HG03575 (cell line): ENCODE measurements around the gene CTSE.

Experiments
- ATAC-seq: cut with Tn5 transposase; IDR thresholded peaks from one replicate; pipeline ENCODE4 v1.9.1; 2021; ENCODE audit not compliant: unreplicated experiment, insufficient number of reproducible peaks, low FRiP score; ENCODE audit errors: extremely low read depth

CTSE gene

DNA sequence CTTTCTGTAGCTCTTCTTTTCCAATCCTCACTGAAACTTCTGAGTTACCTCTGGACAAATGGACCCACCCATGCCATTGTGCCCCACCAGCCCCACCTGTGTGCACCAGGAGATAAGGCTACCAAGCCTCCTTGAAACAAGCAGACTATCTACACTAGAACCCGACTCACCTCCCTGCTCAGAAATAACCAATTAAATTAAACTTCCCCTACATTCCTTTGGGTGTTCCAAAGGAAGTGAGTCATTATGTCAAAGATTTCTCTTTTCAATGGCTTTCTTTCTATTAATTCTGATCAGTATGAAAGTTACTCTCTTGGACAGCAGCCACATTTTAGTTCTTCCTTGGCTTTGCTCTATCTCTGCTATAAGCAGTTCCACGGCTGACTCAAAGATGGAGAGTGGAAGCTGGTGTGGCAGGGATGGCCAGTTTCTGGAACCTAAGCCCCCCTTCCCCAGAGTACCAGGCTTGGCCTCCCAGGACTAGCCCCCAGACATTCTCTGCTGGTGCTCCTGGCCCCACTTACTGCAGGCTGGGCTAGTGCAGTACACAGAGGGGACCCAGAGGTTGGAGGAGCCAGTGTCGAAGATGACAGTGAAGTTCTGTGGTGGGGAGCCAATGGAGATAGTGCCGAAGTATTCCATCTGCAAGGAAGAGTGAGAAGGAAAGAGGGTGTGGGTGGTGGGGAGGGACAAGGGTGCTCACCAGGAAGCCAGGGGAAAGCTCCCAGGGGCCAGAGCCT lies 1.9 kb downstream of the CTSE start:
- no peak for ATAC-seq

DNA sequence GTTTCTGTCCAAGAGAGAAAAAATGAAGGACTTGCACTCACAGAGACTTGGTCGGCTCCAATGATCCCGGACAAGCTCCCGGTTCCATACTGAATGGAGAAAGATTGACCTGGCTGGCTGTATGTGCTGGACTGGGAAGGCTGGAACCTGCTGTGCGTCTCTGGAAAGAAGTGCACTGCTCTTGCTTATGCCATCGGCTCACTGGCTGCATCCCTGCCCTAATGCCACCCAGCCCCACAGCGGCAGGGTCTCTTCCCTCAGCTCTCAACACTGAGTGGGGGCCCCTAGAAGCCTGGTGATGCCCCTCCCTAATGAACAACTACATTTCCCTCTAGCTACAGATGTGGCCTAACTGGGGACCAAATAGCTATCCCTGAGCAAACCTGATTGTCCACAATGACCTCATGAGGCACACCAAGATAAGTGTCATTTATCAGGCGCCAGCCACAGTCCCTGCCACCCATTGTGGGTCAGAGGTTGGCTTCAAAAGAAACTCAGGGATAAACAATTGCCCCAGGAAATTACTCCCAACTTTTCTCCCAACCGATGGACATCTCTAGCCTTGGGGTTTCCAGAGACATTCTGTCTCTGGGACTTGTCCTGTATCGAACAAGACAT lies 2.6 kb downstream of the CTSE start:
- no peak for ATAC-seq

DNA sequence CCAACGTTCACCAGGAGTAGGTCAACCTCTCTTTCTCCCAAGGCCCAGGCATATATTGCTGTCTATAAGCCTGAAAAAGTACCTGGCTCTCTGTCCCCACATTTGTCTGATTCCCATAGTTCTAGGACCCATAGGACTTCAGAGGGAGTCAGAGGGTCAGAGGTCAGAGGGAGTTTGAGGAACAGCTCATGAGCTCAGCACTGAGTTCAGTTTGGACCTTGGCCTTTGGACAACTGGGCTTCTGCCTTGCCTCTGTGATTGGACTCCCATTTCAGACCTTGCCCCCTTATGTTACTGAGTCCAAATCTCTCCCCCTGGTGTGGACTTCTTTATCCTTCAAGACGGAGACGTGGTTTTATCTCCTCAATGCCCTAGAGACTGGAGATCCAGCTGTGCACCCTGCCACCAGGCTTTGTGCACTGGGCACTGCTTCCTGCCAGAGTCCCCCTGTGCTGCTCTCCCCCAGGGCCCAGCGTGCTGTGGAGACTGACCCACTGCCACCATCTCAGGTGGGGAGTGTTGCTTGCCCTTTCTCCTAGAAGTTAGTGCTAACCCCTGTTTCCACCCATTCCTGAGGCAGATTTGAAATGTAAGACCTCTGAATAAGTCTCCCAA lies 3.2 kb downstream of the CTSE start:
- ATAC-seq = no peak

DNA sequence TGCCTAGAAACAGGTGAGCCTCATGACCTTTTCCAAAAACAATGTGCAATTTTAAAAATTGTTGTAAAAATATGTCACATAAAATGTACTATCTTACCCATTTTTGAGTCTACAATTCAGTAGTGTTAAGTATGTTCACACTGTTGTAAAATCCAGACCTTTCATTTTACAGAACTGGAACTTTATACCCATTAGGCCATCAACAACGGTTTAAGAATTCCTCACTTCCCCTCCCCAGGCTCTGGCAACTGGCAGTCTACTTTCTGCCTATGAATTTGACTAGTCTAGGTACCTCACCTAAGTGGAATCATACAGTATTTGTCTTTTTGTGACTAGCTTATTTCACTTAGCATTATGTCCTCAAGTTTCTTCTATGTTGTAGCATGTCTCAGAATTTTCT lies 8.6 kb downstream of the CTSE start:
- no peak for ATAC-seq

DNA sequence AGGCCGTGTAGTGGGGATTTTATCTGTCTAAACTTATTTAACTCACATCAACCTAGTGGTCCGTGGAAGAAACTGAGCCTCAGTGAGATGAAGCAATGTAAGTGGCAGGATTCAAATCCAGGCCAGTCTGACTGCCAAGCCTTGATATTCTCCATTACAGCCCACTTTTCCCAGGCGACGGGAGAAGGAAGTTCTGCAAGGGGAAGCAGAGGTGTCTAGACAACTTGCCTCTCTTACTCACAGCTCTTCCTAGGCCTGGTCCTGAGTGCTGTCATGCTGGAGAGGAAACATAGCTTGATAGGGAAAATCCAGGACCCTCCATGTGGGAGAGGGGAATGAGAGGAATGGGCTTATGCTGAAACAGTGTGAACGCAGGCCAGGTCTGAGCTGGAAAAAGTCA lies 9.1 kb downstream of the CTSE start:
- no peak for ATAC-seq

DNA sequence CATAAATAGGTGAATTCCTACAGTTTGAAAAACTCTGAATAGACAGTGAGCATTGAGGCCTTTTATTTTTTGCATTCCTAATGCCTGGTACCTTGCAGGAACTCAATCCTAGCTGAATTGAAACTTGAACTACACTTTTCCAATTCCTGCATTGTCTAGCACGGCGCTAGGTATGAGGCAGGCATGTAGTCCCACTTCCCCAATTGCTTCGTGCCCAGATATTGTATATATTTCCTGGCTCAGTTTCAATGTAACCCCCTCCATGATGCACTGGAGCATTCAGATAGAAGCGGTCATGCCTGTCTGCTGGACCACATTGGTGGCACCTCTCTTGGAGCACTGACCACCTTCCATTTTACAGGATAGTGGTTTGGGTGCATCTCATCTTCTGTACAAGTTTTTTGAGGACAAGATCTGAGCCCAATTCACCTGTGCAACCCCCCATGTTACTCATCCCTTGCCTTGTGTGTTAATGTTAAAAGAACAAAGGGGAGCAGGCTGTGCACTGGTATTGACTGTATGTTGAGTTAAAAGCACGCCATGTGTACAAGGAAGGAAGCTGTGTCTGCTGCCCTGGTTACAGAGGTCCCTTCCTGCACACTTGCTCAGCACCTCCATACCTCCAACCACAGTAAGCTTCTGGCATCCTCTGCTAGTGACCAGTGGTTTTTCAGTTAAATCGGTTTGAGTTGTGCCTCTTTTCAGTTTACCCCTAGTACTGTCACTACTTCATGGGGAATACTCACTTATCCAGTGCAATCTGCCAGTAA lies 10.5 kb downstream of the CTSE start:
- ATAC-seq = no peak

DNA sequence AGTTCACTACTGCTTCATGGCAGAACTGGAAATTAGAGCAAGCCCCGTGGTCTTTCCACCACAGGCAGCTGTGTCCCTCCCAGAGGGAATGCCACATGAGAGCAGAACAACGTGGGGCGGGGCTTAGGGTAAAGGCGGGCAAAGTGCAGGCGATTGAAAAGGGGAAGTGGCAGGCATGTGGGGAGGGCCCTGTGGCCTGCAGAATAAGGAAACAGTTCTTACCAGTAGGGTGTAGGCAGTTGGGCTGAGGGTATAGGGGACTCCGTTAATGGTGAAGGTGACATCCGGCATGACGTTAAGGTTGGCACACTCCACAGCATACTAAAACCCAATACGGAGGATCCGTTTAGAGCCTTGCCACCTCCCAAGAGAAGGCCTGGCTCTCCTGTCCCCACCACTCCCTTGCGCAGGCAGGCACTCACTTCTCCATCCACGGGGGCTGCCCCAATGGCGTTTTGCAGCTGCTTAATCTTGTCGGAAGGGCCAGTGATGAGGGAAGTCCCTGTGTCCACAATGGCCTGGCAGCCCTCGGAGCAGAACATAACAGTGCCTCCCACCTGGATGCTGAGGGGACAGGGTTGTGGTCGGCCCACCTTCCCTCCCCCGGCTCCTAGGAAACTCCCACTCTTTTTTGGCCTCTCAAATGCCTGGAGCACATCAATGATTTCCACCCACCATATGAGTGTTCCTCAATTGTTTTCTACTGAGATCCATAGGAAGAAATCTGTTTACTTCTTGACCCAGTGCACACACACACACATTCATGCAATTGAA lies 11.4 kb downstream of the CTSE start:
- no peak for ATAC-seq

DNA sequence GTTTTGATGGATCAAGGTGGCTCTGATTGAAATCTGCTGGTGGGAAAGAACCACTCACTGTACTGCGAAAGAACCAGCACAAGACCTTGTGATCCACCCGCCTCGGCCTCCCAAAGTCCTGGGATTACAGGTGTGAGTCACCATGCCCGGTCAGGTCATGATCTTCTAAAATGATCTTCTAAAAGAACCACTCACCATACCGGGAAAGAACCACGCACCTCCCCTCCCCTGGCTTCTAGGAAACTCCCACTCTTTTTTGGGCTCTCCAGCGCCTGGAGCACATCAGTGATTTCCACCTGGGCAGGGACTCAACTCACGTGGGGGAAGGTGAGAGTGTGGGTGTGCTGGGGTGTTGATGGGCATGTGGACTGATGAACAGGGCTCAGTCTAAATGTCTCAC lies 12.6 kb downstream of the CTSE start:
- ATAC-seq = no peak

DNA sequence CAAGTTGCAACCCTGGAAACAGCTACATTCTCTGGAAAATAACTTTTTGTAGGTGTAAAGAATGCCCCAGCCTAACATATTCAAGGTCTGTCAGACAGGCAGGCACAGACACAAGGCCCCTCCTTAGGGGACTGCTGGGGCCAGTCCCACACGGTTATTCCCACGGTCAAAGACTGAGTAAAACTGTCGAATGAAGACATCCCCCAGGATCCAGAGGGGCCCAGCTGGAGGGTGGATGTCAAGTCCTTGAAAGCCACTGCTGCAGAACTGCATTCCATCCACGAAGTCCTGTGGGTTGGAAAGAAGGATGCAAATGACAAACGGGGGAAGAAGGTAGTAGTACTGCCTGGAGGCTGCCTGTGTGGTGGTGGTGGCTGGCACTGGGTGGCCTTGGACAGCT lies 13.6 kb downstream of the CTSE start:
- ATAC-seq = no peak

DNA sequence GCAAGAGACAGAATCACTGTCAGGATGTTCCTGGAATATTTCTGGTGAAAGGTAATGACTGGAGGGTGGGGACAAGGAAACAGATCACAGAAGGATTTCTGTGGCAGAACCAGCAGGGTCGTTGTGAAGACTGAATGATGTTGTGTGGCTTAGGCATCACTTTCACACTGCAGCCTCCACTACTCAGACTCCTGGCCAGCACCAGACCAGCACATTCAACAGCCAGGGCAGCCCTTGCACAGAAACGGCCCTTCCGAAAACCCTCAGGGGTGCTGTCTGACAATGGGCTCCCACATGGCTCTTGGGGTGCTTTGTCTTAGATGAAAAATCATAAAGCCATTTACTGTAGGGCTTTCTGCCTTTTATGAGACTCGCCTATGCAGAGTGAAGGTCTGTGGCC lies 16.7 kb downstream of the CTSE start:
- ATAC-seq = no peak

DNA sequence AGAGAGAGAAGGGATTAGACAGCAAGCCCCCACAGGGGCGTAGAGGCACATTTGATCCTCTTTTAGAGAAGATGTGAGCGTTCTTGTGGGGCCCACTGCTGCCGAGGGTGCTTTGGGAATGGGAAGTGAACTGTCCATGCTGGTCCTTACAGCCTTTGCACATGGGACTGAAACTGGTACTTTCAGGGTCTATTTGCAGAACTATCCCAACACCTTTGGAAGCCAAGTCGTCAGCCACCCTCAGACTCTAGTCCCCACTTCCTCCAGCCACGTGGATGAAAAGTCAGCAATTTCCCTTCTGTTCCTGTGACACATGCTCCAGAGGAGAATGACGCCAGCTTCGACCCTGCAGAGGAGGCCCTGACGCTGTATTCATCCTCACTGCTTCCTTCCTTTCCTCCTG lies 17.9 kb downstream of the CTSE start:
- no peak for ATAC-seq

DNA sequence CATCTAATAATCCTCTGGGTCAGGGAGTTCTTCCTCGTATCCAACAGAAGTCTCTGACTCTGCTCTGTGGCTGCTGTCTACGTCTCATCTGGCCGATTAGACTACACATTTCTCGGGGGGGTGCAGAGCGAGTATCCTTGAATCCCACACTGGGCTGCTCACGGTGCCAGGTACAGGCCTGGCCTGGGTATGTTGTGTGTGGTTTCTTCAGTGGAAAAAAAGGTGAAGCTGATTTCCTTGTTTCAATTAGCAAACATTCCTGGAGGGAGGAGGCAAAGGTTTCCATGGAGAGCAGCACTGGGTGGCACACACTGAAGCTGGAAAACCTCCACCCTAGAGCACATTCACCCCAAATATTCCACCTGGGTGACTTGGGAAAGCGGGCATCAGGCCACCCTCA lies 18.5 kb downstream of the CTSE start:
- ATAC-seq = no peak

DNA sequence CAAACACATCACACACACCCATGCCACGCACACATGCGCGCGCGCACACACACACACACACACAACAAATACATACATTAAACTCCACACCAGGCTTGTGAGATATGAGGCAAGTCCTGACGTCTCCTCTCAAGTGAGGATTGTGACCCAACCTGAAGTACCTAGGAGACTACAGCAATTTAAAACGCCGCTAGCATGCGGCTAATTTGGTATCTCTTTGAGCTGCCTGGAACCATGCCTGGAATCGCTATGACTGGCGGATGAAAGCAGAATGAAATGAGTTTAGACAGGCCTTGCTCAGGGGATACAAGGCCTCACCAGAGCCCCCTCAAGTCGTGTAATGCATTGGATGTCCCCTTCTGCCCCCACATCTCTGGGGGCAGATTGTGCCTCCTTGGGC lies 18.9 kb downstream of the CTSE start:
- ATAC-seq = no peak

DNA sequence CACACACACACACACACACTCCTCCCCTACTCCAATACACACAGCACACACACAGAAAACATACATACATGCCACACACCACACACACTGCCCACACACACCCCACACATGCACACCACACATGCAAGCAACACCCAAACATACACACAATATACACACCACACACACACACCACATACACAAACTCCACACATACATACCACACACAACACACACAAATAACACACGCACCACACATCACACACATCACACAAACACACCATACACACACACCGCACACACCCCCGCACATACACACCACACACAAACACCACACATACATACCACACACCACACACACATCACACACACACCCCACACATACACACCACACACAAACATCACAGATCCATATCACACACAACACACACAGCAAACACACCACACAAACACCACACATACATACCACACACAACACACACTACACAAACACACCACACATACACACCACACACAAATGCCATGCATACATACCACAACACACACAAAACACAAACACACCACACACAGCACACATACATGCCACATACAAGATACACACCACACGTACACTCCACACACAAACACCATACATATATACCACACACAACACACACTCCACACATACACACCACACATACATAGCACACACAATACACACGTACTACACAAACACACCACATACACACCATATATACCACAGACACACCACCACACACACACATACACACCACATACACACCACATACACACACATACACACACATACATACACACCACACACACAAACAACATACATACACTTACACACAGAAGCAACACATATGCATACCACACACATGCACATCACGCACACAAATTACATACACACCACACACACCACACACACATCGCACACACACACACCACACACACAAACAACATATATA lies 19.6 kb downstream of the CTSE start:
- no peak for ATAC-seq

DNA sequence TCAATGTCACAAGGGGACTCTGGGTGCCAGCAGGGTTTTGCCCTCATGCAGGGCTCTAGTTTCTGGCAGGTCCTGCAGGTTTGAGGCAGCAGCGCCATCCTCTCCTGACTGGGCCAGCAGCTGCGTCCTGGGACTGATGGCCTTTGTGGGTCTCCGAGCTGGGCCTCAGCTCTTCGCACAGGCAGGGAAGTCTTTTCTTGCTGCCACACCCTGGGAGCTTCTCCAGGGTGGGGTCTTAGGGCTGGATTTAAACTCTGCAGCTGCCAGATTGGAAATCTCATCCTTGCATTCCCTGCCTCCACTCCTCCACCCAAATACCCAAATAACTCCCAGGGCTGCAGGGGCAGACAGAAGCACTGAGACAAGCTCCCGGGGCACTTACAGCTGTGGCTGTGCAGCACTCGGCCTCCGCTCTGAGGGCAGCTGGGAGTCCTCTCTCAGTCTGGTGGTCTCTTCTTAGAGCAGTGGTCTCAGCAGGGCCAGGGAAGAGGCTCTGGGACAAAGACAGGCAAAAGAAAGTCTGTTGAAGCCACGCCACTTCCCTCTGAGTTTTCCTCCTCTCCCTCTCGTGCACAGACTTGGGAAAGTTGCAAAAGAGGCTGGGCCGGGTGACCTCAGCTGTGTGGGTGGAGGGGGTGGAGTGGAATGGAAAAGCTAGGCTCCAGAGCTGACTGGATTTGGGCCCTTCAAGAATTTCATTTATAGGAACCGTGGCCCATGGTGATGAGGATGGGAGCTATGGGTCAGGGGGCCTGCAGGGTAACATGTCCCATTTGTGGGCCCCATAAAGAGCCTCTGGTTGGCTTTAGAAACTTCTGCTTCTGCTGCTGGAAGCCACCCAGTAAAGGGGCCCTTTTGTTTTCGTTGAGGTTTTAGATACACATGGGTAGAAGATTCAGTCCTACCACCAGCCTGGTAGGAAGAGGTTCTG lies 20.6 kb downstream of the CTSE start, which contains the start of gene RAB7B:
RAB7B (minus strand) TSS at position 525 of the 931 bp plus-strand sequence. CDS start 9,260 bp downstream, outside the sequence.
- ATAC-seq = no peak

DNA sequence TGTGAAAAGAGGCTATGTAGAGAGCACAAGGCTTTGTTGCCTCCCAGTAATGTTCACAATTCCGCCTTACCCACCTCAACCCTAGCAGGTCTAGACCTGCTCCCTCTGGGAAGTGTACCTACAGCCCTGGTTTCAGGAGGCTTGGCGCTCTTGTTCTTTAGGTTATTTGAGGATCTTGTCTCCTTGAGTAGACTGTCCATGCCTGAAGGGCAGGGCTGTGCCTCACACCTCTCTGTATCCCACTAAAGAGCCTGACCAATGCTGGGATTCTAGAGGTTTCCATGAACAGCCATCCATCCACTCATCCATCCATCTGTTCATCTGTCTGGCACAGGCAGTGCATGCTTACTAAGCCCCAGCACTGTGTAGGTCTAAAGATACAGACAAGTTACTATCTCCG lies 21.5 kb downstream of the CTSE start:
- ATAC-seq = no peak

DNA sequence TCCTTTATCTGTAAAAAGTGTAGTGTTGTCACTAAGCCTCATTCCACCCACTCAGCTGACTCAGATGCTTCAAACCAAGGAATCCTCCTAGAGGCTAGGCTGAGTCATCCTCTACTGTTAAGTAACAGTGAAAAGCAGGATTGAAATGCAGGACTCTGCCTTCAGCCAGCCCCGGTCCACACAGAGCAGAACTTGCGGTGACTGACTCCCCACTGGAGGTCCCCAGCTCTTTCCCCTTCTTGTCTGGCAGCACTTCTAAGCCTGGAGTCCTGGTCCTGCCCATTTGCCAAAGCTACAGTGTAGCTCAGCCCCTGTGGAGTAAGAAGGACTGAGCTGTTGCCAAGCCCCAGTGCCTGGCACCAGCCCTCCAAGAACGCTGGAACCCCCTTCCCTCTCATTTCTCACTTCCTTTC lies 22.2 kb downstream of the CTSE start:
- ATAC-seq = no peak
